Measurements from ENCODE around the gene EPB41. TPM values are rescaled to one million over a fixed set of nuclear protein-coding genes. Genes with fewer than 3 reads are reported as not detected.

Gene EPB41
- total and polyA plus RNA-seq, 2 of the 4 experiments (the other 2 are of a cell fraction): 4.6 to 10.0 TPM

DNA sequence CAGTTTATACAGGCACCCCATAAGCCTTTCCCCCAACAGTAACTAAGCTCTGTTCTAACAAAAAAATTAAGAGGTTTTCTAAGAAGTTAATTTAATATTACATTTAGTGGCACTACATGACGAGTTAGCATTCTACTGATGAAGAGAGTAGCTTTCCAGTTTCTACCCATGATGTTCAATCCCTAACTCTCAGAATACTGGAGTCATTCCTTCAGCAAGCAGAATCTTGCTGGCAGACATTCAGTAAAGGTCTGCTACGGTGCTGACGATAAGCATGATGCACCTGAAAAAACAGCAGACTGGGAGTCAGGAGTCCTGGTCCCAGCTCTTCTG lies 242.9 kb downstream of the EPB41 start:
- H3K23ac ChIP-seq (ENCODE audit: low read depth, low read length): 0 out of 2 replicates have a peak overlapping the region, but pooled peaks have one; percentile 38
- in situ Hi-C loops (cut with MboI; ENCODE audit: low sequenced_read_pairs): no loop called here
- H3K36me3 ChIP-seq (ENCODE audit: control insufficient read depth, insufficient read depth, low read length): peaks cover 61% of the 10 kb centered on the region
- dilution Hi-C loops (cut with HindIII; ENCODE audit: low sequenced_read_pairs, unreplicated experiment): no loop called here
- H2AK5ac ChIP-seq (ENCODE audit: low read depth, low read length): no peak overlapping the region
- no peak overlapping the region for H4K91ac ChIP-seq (ENCODE audit: insufficient read depth, low read depth, low read length)
- H4K8ac ChIP-seq (ENCODE audit: low read depth in 2 of 2, low read length in 2 of 2): no peak overlapping the region
- no peak overlapping the region for H2BK15ac ChIP-seq (ENCODE audit: low read depth, low read length)
- H3K9me1 ChIP-seq (ENCODE audit: insufficient read depth, low read length): peaks cover 13% of the 10 kb centered on the region
- H3K56ac ChIP-seq (ENCODE audit: extremely low read depth, insufficient read depth, low read length): no peak overlapping the region
- WGBS, 2 experiments (ENCODE audit: extremely low coverage in 2 of 2, insufficient read length in 1 of 2): no CpG with 5 or more reads among the region's 3 CpGs
- peaks cover 36% of the 10 kb centered on the region for H4K20me1 ChIP-seq (ENCODE audit: insufficient read depth, low read length)
- H2BK120ac ChIP-seq (ENCODE audit: low read depth, low read length): no peak overlapping the region
- BruUV-seq (replicated peaks): no TSS peak
- no peaks in the 10 kb centered on the region for H3K27me3 ChIP-seq (ENCODE audit: control insufficient read depth, insufficient read depth, low read length)
- H3K4me2 ChIP-seq (ENCODE audit: low read depth, low read length): no peak overlapping the region
- no peak overlapping the region for H4K5ac ChIP-seq (ENCODE audit: low read depth, low read length)
- no peak overlapping the region for H2AK9ac ChIP-seq (replicated peaks; ENCODE audit: low read depth, low read length, poor library complexity)
- ATAC-seq (ENCODE audit: low read depth) (no peak), DNase-seq (no peak)
- no peaks in the 10 kb centered on the region for H3K9me3 ChIP-seq (ENCODE audit: control insufficient read depth, insufficient read depth, low read length)
- intact Hi-C loops (cut with micrococcal nuclease): no loop called here
- H2BK20ac ChIP-seq (ENCODE audit: low read depth, low read length): no peak overlapping the region
- no peak overlapping the region for H3K4ac ChIP-seq (ENCODE audit: low read depth, low read length)
- no peak overlapping the region; the same call in 1 of the 2 replicates for H3K27ac ChIP-seq (ENCODE audit: insufficient read depth, low read length)
- H2AFZ ChIP-seq (replicated peaks; ENCODE audit: low read length, poor library complexity): no peak overlapping the region
- CTCF ChIA-PET: no interaction called here
- H3K18ac ChIP-seq (ENCODE audit: low read depth, low read length): no peak overlapping the region
- POLR2A ChIA-PET (ENCODE audit: unreplicated experiment): no interaction called here
- no peak overlapping the region for H2BK5ac ChIP-seq (ENCODE audit: low read depth, low read length, poor library complexity, severe bottlenecking)
- TF ChIP-seq RFX5 (IDR thresholded peaks at IDR 0.05; ENCODE audit: low read depth, low read length): no peak
- H3K79me1 ChIP-seq (ENCODE audit: low read depth in 1 of 2, low read length in 2 of 2): peaks cover 35 to 67% of the 10 kb centered on the region in 2 experiments
- no peak overlapping the region for H3K14ac ChIP-seq (replicated peaks; ENCODE audit: low read depth, low read length)
- no peaks in the 10 kb centered on the region for H3K4me1 ChIP-seq (ENCODE audit: control insufficient read depth, insufficient read depth, low read length)
- no peak overlapping the region for H3K9ac ChIP-seq (ENCODE audit: low read depth, low read length)
- no peak overlapping the region for H3K4me3 ChIP-seq (ENCODE audit: insufficient read depth, low read depth, low read length)

Measured in IMR-90 (cell line).